Right hindlimb (tissue), 1 donor: ENCODE results near the gene GLTP.
"Not testable (repeated sequence)": the region's sequence is repeated elsewhere in the genome, so short reads cannot be mapped to it uniquely, and the experiment has no call there.

Experiments used
- DNase-seq: peaks from one replicate; pipeline ENCODE4 v3.0.0-alpha.2; 2018

GLTP gene

DNA sequence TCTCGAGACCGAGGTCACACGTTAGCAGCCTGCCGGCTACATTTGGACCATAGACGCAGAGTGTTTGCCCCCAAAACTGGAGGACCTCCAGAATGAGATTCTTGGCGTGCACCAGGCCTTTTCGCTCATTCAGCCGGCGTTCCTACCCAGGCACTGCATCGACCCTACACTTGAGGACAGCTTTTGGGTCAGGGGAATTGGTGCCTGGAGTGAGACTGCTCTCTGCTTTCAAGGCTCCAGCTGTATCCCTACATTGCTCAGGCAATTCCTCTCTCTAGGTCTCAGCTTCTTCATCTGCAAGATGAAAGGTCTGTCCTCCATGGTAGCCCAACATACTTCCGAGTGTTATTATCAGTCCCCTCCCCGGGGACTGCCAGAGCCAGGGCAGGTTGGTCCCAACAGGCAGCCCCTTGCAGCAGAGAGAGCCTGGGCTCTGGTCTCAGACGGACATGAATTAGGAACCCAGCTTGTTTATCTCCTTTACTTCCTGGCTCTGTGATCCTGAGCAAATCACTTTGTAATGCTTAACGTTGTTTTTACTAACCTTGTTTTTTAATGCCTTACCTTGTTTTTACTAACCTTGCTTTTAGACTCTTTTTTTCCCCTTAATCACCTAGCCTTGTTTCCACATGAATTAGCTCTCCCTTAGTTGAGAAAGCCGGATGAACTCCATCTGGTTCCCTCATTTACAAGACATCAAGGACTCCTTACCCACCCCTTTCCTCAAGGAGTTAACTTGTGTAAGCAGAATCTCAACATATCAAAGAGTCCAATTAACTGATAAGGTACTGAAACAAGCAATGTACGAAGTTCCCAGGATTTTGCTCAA, 20.6 kb upstream of the GLTP start:
- no peak for DNase-seq

DNA sequence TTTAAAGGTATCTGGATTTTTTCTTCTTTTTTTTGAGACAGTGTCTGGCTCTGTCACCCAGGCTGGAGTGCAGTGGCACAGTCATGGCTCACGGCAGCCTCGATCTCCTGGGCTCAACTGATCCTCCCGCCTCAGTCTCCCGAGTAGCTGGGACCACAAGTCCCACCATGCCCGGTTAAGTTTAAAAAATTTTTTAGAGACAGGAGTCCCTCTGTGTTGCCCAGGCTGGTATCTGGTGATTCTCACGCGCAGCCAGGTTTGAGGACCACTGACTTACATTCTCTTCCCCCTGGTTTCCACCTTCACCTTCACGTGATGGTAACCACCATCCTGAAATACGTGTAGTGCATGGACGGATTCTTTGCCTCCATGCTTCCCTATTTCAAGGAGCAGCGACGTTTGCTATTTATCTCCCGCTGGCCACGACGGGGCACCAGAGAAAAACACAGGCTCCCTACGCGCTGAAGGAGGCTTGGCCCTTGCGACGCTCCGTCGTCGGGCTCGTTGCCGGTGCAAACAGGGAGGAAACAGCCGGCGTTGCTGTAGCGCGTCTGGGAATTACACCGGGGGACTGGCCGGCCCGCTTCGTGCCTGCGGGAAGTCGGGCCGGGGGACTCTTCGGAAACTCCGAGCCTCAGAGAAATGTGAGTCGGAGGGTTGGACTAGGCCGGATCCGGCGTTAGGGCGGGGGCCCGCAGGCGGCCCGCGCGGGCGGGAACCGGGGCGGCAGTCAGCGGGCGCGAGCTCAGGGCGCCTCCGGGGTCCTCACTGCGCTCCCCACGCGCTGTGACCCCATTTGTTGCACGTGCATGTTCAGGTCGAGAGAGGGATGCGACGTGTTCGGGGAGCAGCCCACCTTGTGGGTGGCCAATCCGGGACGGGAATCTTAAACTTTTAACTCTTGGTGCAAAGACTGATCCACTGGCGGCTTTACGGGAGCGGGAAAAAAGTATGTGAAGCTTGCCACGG, 19.7 kb upstream of the GLTP start, which contains the start of gene TCHP:
TCHP (plus strand) TSS at position 492 of the 969 bp plus-strand sequence. CDS start 2,753 bp downstream, outside the sequence.
- peak; percentile 94 for DNase-seq

DNA sequence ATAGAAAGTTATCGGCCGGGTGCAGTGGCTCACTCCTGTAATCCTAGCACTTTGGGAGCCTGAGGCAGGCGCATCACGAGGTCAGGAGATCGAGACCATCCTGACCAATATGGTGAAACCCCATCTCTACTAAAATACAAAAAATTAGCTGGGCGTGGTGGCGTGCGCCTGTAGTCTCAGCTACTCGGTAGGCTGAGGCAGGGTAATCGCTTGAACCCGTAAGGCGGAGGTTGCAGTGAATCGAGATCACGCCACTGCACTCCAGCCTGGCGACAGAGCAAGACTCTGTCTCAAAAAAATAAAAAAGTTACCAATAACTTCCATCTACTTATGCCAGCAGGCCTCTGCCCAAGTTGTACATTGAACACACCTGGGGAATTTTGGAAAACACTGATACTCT, 19.0 kb upstream of the GLTP start:
- DNase-seq: not testable (repeated sequence)

DNA sequence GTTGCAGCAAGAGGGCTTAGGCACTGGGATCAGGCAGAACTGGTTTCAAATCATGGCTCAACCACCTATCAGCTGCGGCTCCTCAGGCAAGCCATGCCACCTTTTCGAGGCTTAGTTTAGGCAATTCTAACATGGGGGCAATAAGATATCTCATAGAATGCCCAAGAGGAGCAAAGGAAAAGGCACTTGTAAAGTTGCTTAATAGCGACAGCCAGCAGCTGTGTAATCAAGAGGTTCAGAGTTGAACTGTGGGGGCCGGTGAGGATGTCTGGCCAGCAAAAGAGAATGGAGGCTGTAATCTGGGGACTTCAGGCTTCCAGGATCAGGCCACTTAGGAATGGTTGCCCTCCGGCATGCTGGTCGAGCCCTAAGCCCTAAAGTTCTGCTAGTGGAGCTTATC, 16.7 kb upstream of the GLTP start:
- DNase-seq: no peak

DNA sequence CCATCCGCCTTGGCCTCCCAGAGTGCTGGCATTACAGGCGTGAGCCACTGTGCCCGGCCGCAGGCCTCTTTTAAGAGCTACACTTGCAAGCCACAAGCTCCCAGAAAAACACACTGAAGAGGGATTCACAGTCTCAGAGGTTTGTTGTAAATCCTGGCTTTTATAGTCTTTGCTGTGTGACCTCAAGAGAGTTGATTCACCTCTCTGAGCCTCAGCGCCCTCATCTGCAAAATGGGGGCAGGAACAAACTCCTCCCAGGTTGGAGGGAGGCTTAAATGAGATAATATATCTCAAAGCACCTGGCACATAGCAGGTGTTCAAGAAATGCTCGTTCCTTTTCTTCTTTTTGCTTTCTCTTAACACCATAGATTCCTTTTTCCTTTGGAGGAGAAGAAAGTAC, 15.8 kb upstream of the GLTP start:
- DNase-seq: no peak

DNA sequence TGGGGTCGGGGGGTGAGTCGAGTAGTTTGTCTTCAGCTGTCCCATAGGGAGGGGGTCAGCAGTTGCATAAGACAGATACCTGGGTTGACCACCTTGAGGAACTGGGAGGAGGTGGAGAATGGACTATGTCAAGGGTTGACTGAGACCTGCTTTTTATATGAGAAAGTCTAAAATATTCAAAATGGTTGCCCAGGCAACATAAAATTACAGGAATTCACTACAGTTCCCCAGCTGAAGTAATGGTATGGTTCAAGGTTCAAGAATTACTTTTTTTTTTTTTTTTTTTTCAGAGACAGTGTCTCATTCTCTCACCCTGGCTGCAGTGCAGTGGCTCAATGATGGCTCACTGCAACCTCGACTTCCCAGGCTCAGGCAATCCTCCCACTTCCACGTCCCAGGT, 14.6 kb upstream of the GLTP start:
- no peak for DNase-seq

DNA sequence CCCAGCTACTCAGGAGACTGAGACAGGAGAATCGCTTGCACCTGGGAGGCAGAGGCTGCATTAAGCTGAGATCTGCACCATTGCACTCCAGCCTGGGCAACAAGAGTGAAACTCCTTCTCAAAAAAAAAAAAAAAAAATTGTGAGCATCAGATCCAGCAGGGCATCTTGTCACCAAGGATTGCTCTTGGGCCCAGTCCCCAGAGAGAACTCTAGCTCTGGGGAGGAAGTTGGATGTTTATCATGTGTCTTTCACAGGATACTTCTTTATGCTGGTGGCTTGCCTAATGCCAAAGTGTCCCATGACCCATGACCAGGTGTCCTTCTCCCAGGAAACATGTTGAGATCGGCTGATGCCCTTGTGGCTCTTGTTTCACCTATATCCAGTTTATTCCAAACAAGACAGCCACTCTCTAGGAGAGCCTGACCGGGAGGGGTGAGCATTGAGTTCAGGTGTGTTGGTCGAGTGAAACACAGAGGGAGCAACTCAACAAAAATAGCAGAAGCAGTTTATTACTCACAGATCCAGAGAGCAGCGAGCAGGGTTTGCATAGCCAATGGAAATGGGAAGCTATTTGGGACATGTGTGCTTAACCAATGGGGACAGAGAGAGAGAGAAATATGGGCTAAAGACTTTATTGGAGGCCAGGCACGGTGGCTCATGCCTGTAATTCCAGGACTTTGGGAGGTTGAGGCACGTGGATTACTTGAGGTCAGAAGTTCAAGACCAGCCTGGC, 13.1 kb upstream of the GLTP start:
- no peak for DNase-seq

DNA sequence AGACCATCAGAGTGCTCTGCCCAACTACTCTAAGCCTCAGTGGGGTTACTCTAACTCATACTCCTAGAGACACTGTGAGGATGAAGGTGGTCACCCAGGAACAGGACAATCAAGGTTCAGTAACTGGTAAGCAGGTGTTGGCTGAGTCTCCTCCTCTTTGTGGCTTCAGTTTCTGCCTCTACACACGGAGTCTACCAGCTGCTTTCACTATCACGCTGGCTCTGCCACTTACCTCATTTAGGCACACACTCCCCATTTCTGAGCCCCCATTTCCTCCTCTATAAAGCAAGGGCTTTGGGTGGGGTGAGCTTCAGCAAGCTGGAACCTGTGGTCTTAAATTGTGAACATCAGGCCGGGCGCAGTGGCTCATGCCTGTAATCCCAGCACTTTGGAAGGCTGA, 12.4 kb upstream of the GLTP start:
- DNase-seq: no peak

DNA sequence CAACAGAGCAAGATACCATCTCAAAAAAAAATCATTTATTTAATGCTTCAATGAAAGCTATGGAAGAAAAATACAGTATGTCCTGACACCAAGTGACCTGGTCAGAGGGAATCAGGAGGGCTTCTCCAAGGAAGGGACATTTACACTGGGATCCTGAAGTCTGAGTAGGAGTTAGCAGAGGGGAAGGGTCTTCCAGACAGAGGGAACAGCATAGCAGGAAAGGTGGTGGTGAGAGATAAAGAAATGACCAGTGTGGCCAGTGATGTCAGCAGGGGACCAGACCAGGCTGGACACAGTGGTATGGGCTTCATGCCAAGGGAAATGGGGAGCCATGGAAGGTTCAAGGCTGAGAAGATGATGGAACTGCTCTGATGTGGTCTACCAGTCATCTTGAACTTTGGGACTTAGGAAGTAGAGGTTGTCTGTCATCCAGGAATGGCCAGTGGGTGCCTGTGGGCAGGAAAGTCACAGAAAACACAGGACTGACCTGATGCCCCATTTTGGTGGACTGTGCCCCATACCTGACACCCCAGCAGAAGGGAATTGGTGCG, 11.9 kb upstream of the GLTP start:
- no peak for DNase-seq

DNA sequence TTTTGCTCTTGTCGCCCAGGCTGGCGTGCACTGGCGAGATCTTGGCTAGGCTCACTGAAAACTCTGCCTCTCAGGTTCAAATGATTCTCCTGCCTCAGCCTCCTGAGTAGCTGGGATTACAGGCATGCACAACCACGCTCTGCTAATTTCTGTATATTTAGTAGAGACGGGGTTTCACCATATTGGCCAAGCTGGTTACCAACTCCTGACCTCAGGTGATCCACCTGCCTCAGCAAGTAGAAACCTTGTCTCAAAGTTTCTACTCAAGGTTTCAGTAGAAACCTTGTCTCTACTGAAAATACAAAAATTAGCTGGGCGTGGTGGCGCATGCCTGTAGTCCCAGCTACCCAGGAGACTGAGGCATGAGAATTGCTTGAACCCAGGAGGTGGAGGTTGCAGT, 11.4 kb upstream of the GLTP start:
- not testable (repeated sequence) for DNase-seq

DNA sequence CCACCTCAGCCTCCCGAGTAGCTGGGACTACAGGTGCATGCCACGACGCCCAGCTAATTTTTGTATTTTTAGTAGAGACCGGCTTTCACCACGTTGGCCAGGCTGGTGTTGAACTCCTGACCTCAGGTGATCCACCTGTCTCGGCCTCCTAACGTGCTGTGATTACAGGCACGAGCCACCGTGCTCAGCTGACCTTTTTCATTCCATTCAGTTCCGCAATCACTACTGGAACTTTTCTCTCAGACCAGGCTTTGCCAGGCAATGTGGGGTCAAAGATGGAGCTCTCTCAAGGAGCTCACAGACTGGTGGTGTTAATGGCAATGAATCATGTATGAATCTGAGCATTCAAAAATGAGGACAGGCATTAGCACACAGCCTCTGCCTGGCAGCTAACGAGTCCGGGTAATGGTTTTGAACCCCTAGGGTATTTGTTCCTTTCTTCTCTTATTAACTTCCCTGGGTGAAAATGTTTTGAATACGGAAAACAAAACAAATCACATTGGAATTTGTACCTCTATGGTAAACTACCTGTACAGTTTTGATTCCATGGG, 10.4 kb upstream of the GLTP start:
- no peak for DNase-seq

DNA sequence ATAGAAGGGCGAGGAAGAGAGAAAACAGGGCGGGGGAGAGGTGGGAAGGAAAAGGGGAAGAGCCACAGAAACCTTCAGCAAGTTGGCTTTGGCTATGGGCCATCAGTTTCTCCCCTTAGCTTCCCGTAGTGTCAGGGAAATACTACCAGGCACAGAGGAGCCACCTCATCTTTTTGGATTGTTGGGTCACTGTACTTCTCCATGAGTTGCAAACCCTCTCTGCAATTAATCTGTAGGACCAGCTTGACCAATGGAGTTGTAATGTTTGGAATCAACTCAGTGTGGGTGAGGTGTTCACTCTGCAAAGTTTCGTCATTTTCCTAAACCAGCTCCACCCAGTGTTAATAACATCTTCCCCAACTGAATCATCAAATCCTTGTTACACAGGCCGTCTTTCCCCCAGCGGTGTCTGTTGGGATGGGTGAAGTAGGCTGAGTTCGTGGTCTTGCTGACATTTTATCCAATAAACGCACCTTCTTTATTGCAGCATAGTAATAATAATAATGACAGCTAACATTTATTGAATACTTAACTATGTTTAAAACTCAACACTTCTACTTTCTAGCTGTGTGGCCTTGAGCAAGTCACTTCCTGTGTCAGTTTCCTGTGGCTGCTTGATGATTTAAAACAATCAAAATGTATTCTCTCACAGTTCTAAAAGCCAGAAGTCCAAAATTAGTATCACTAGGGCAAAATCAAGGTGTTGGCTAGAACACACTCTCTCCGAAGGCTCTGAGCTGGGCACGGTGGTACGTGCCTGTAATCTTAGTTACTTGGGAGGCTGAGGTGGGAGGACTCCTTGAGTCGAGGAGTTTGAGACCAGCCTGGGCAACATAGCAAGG, 8.1 kb upstream of the GLTP start:
- DNase-seq: no peak

DNA sequence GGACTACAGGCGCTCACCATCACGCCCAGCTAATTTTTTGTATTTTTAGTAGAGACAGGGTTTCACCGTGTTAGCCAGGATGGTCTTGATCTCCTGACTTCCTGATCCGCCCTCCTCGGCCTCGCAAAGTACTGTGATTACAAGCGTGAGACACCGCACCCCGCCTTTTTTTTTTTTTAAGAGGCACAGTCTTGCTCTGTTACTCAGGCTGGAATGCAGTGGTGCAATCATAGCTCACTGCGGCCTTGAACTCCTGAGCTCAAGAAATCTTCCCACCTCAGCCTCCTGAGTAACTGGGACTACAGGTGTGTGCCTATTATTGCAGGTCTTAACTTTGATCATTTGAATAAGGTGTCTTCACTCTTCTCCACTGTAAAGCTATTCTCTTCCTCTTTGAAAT, 5.3 kb upstream of the GLTP start:
- DNase-seq: no peak

DNA sequence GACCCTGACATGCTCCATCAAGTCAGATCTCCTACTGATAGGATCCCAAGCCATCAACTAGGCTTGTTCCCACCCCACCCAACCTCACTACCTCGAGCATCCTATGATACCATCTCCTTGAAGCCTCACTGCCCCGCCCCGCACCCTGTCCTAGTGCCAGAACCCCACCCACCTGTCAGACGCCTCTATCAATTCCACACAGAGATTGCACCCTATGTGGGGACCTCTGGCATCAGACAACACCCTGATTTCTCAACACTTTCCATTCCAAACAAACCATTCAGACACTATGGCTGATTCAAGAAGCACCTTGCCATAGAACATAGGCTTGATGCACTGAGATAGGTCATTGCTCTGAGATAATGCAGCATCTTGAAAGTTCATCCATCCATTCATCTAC, 3.1 kb upstream of the GLTP start:
- no peak for DNase-seq

DNA sequence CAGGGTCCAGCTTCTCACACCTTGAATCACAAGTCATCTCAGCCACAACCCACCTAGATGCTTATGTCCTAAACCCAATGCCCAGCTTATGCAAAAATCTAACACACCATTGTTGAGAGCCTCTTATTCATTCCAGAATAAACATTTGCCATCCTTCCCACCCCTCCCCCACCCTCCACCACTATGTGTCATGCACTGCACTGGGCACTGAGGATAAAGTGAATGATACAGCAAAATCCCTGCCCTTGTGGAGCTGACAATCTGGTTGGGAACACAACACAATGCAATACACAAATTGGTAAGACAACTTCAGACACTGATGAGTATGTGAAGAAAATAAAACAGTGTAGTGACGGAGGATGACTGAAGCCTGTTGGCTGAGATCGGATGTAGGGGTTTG, 1.4 kb upstream of the GLTP start:
- DNase-seq: no peak

DNA sequence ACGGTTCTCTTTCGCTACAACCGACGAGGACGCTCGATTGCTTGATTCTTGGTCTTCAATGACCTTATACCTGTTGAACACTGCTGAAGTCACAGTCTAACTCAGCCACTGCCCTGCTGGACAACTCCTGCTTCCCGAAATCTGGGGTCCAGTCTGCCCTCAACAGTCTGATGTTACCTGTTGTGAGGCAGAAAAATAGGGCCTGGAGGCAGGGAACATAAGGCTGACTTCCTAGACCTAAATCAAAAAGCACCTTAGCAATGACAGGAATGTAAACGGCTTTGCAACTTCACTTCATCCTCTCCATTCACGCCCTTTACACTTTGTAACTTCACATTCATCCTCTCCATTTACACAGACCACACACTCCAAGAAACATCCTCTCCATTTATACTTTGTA, 597 bp upstream of the GLTP start:
- no peak for DNase-seq

DNA sequence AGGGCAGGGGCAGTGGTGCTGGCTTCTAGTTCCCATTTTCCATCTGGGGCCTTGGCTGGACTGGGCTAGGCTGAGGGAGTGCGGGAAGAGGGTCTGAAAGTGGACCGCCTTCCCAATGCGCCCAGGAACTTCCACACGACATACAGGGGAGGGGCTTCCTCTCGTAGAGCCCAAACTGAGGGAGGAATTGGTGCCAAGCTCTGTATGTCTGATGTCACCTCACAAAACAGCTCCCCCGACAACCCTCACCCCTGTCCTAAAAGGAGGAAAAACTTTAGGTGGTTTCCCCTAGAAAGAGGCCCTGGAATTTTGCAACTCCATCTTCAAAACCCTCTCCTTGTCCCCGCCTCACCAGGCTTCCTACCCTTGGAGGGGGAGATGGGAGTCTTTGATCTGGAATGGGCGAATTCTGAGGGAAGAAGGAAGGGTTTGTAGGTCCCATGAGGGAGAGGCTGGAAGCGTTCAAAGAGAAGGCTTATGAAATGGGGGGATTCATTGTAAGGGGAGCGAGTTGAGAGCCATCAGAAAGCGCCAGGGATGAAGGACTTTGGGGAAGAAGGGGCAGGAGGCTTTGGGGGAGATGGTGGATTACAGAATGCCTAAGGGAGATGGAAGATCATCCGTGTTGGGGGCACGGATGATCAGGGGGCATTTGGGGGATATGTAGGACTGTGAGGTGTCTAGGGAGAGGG, 844 bp downstream of the GLTP start:
- peak; percentile 35 for DNase-seq

DNA sequence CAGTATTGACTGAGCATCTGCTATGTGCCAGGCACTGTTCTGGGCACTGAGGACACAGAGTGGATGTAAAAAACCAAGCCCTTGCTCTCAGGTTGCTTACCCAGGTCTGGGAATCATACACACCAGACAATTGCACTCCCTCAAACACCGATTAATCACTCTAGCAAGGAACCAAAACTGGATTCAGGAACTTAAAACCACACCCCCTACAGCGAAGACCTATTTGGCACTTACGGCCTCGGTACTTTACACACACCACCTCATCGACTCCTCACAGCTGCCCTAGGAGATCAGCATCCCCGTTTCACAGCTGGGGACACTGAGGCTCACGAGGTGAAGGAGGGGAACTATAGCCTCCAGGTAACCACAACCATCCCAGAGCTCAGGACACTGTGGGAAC, 1.6 kb downstream of the GLTP start:
- no peak for DNase-seq

DNA sequence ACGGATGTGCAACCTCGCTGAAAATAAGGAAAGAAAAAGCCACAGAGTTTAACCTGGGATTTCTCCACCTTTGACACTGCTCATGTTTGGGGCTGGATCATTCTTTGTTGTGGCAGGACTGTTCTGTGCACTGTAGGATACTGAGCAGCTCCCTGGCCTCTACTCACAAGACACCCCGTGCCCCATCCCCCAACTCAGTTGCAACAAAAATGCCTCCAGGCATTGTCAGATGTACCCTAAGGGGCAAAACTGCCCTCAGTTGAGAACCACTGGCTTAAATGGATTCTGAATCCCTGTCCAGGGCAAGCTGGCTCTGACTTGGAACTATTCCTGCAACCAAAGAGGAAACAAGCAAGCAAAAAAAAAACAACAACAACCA, 2.1 kb downstream of the GLTP start:
- no peak for DNase-seq

DNA sequence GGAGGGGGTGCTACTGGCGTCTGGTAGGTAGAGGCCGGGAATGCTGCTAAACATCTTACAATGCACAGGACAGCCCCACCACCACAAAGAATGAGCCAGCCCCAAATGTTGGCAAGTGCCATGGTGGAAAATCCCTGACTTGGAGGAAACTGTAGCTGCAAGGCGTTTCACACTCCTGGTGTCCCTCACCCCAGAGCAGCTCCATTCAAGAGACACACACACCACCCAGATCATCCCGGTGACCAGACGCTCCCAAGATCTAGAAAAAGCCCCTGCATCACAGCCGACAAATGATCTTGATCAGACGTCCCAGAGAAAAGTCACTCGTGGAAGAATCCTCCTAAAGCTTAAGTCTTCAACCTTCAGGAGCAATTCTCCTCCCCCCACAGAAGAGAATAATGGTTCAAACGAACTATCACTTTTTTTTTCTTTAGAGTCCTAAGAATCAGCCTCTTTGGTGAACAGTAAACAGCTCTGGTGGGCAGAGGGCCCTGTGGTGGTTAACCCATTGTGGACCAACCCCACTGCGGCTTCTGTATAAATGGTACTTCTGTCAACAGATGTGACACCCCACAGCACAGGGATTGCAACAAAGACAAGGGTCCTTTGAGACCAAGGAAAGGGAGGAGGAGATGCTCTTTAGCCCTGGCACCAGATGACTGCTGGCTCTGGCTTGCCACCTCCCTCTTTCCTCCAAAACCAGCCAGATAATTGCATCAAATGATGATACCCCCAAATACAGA, 2.7 kb downstream of the GLTP start:
- no peak for DNase-seq
